SK-N-SH treated with all-trans-retinoic acid at 6 μM for 48 hours (cell line): ENCODE measurements around the gene COL4A1.

ENCODE experiments used
- ATAC-seq: fragments of 200-7000 bp; cut with Tn5 transposase; 3 replicates; pipeline ENCODE4 v1.9.1; 2020; ENCODE audit warnings: mild to moderate bottlenecking, moderate library complexity
- BACH2 ChIP-seq: fragments of 250-450 bp; sonication (Bioruptor Pico); IDR thresholded peaks from 2 replicates; pipeline ENCODE4 v1.9.0; 2021; ENCODE audit warnings: mild to moderate bottlenecking, borderline replicate concordance
- CSDC2 ChIP-seq: fragments of 250-450 bp; sonication (Bioruptor Pico); IDR thresholded peaks from 2 replicates; pipeline ENCODE4 v1.5.0; 2020; ENCODE audit warnings: mild to moderate bottlenecking, moderate library complexity
- ESRRG ChIP-seq: fragments of 250-450 bp; sonication (Bioruptor Pico); IDR thresholded peaks from 2 replicates; pipeline ENCODE4 v1.6.1; 2021; ENCODE audit warnings: mild to moderate bottlenecking
- GLIS3 ChIP-seq: fragments of 250-450 bp; sonication (Bioruptor Pico); IDR thresholded peaks from 2 replicates; pipeline ENCODE4 v1.5.0; 2020; ENCODE audit warnings: mild to moderate bottlenecking, moderate library complexity
- ISL1 ChIP-seq: fragments of 250-450 bp; sonication (Bioruptor Pico); IDR thresholded peaks from 2 replicates; pipeline ENCODE4 v2.1.2; 2022; ENCODE audit warnings: mild to moderate bottlenecking, moderate library complexity
- RARB ChIP-seq: fragments of 250-450 bp; sonication (Bioruptor Pico); IDR thresholded peaks from 2 replicates; pipeline ENCODE4 v1.8.0; 2021; ENCODE audit warnings: mild to moderate bottlenecking, moderate library complexity
- SNAI2 ChIP-seq: fragments of 250-450 bp; sonication (Bioruptor Pico); IDR thresholded peaks from 2 replicates; pipeline ENCODE4 v1.5.0; 2020; ENCODE audit warnings: mild to moderate bottlenecking, moderate library complexity
- TOX ChIP-seq: fragments of 250-450 bp; sonication (Bioruptor Pico); IDR thresholded peaks from 2 replicates; pipeline ENCODE4 v1.8.0; 2021; ENCODE audit warnings: mild to moderate bottlenecking, moderate library complexity, borderline replicate concordance
- ZC3H10 ChIP-seq: fragments of 250-450 bp; sonication (Bioruptor Pico); IDR thresholded peaks from 2 replicates; pipeline ENCODE4 v1.5.1; 2021; ENCODE audit warnings: mild to moderate bottlenecking, moderate library complexity
- ZFP3 ChIP-seq: fragments of 250-450 bp; sonication (Bioruptor Pico); IDR thresholded peaks from 2 replicates; pipeline ENCODE4 v1.5.0; 2020; ENCODE audit warnings: mild to moderate bottlenecking, moderate library complexity
- ZFP30 ChIP-seq: fragments of 450-650 bp; formaldehyde crosslinking; IDR thresholded peaks from 2 replicates; pipeline ENCODE4 v1.5.0; 2022; ENCODE audit warnings: mild to moderate bottlenecking, moderate library complexity
- ZNF565 ChIP-seq: fragments of 450-650 bp; formaldehyde crosslinking; conservative IDR thresholded peaks from 2 replicates; pipeline ENCODE4 v1.5.0; 2020; ENCODE audit warnings: low read depth, mild to moderate bottlenecking, moderate library complexity
- ZNF8 ChIP-seq: fragments of 450-650 bp; formaldehyde crosslinking; IDR thresholded peaks from 2 replicates; pipeline ENCODE4 v1.5.0; 2020; ENCODE audit warnings: mild to moderate bottlenecking, moderate library complexity
- TF ChIP-seq, protein P1 (sequence below): fragments of 250-450 bp; sonication (Bioruptor Pico); IDR thresholded peaks from 2 replicates; pipeline ENCODE4 v1.5.1; 2020; ENCODE audit warnings: low read depth, mild to moderate bottlenecking, moderate library complexity
- TF ChIP-seq, protein P2 (sequence below): fragments of 250-450 bp; sonication (Bioruptor Pico); IDR thresholded peaks from 2 replicates; pipeline ENCODE4 v1.8.0; 2020; ENCODE audit warnings: mild to moderate bottlenecking, moderate library complexity, borderline replicate concordance
- TF ChIP-seq, protein P3 (sequence below): fragments of 250-450 bp; sonication (Bioruptor Pico); IDR thresholded peaks from 2 replicates; pipeline ENCODE4 v1.5.0; 2020; ENCODE audit warnings: mild to moderate bottlenecking, moderate library complexity
- TF ChIP-seq, protein P4 (sequence below): fragments of 250-450 bp; sonication (Bioruptor Pico); IDR thresholded peaks from 2 replicates; pipeline ENCODE4 v1.5.1; 2021; ENCODE audit warnings: mild to moderate bottlenecking, moderate library complexity

Gene COL4A1

DNA sequence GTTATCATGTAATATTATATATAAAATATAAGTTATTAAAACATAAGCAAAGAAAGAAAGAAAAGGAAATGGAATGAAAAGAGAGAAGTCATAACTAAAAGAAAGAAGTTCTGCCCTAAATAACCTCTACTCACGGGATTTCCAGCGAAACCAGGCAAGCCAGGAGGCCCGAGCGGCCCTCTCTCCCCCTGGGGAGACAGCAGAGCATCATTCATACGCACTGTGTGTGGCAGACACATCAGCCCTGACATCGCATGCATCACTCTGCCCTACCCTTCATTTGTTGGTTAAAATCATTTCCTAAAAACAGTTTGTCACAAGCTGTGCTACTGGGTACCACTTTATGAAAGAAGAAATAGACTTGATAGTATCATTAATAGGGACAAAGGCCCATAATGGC, 95.2 kb downstream of the COL4A1 start (continued):
- TF ChIP-seq, protein P1, sequence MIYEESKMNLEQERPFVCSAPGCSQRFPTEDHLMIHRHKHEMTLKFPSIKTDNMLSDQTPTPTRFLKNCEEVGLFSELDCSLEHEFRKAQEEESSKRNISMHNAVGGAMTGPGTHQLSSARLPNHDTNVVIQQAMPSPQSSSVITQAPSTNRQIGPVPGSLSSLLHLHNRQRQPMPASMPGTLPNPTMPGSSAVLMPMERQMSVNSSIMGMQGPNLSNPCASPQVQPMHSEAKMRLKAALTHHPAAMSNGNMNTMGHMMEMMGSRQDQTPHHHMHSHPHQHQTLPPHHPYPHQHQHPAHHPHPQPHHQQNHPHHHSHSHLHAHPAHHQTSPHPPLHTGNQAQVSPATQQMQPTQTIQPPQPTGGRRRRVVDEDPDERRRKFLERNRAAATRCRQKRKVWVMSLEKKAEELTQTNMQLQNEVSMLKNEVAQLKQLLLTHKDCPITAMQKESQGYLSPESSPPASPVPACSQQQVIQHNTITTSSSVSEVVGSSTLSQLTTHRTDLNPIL (CRISPR knock-in tag): no peak
- TF ChIP-seq ZC3H10: no peak
- TF ChIP-seq, all 23 proteins: peak for 0

DNA sequence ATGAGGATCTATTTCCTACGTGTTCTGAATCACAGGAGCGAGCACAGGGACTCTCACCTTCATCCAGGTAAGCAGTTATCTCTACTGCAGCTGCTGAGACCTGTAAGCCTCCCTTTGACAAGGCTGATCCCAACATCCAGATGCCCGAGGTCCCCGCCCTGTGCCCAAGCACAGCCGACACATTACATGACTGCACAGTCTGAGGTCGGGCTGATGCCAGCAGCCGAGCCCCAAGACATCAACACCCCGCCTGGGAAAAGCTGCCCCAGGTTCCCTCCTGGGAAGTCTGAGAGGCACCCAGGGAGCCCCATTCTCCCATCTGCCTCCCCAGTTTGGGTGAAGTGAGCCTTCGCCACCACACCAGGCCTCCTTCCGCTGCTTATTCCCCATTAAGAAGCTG, 95.9 kb downstream of the COL4A1 start:
- TF ChIP-seq ZFP3 (CRISPR knock-in tag): no peak
- TF ChIP-seq, all 23 proteins: peak for 0
- ATAC-seq: no peak

DNA sequence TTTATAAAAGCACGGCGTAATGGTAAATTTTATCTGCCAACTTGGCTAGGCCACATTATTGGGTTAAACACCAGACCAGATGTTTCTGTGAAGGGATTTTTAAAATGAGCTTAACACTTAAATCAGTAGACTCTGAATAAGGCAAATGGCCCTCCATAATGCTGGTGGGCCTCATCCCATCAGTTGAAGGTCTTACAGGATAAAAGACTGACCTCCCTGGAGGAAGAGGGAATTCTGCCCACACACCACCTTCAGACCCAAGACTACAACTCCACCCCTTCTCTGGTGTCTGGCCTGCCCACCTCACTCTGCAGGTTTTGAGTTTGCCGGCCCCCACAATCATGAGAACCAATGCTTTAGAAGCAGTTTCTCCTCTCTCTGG, 96.4 kb downstream of the COL4A1 start:
- ATAC-seq: no peak

DNA sequence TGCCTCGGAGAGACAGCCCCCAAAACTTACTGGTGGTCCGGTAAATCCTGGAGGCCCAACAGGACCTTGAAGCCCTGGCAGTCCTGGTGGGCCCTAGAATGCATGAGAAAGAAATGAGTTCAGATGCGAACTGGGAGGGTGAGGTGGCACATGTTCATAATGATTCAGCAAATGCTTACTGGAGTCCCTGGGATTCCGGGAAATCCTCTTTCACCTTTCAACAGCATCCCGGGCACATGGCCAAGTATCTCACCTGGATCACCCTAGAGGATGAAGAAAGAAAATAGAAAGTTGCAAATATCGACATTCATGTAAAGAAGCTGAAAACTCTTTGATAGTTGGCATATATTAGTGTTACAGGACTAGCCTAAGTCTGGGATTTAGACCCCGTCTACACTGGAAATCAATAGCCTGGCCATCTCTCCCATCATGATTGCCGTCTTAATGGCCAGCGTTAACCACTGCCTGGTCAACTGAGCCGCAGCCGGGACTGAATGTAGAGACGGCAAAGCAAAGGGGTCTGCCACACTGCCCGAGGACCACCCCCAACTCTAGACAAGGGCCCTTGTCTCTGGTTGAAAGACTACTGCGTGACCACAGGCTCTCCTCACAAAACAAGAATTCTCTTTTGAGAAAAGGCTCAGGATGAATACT, 96.9 kb downstream of the COL4A1 start:
- no peak for ATAC-seq
- TF ChIP-seq GLIS3 (CRISPR knock-in tag) (no peak), TOX (CRISPR knock-in tag) (no peak), ISL1 (CRISPR knock-in tag) (no peak), BACH2 (CRISPR knock-in tag) (no peak), ESRRG (CRISPR knock-in tag) (no peak), RARB (CRISPR knock-in tag) (no peak), SNAI2 (CRISPR knock-in tag) (no peak), ZFP3 (CRISPR knock-in tag) (no peak), ZNF565 (CRISPR knock-in tag) (no peak), CSDC2 (no peak), ZNF8 (CRISPR knock-in tag) (no peak)
- TF ChIP-seq, protein P1 (CRISPR knock-in tag): no peak
- TF ChIP-seq, protein P2, sequence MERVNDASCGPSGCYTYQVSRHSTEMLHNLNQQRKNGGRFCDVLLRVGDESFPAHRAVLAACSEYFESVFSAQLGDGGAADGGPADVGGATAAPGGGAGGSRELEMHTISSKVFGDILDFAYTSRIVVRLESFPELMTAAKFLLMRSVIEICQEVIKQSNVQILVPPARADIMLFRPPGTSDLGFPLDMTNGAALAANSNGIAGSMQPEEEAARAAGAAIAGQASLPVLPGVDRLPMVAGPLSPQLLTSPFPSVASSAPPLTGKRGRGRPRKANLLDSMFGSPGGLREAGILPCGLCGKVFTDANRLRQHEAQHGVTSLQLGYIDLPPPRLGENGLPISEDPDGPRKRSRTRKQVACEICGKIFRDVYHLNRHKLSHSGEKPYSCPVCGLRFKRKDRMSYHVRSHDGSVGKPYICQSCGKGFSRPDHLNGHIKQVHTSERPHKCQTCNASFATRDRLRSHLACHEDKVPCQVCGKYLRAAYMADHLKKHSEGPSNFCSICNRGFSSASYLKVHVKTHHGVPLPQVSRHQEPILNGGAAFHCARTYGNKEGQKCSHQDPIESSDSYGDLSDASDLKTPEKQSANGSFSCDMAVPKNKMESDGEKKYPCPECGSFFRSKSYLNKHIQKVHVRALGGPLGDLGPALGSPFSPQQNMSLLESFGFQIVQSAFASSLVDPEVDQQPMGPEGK (CRISPR knock-in tag): no peak
- TF ChIP-seq, protein P3, sequence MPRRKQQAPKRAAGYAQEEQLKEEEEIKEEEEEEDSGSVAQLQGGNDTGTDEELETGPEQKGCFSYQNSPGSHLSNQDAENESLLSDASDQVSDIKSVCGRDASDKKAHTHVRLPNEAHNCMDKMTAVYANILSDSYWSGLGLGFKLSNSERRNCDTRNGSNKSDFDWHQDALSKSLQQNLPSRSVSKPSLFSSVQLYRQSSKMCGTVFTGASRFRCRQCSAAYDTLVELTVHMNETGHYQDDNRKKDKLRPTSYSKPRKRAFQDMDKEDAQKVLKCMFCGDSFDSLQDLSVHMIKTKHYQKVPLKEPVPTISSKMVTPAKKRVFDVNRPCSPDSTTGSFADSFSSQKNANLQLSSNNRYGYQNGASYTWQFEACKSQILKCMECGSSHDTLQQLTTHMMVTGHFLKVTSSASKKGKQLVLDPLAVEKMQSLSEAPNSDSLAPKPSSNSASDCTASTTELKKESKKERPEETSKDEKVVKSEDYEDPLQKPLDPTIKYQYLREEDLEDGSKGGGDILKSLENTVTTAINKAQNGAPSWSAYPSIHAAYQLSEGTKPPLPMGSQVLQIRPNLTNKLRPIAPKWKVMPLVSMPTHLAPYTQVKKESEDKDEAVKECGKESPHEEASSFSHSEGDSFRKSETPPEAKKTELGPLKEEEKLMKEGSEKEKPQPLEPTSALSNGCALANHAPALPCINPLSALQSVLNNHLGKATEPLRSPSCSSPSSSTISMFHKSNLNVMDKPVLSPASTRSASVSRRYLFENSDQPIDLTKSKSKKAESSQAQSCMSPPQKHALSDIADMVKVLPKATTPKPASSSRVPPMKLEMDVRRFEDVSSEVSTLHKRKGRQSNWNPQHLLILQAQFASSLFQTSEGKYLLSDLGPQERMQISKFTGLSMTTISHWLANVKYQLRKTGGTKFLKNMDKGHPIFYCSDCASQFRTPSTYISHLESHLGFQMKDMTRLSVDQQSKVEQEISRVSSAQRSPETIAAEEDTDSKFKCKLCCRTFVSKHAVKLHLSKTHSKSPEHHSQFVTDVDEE: no peak
- TF ChIP-seq, protein P4, sequence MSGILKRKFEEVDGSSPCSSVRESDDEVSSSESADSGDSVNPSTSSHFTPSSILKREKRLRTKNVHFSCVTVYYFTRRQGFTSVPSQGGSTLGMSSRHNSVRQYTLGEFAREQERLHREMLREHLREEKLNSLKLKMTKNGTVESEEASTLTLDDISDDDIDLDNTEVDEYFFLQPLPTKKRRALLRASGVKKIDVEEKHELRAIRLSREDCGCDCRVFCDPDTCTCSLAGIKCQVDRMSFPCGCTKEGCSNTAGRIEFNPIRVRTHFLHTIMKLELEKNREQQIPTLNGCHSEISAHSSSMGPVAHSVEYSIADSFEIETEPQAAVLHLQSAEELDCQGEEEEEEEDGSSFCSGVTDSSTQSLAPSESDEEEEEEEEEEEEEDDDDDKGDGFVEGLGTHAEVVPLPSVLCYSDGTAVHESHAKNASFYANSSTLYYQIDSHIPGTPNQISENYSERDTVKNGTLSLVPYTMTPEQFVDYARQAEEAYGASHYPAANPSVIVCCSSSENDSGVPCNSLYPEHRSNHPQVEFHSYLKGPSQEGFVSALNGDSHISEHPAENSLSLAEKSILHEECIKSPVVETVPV: no peak

More for the DNA sequence above, 96.4 kb downstream of the COL4A1 start:
- no peak for TF ChIP-seq CSDC2
- no peak for TF ChIP-seq ZC3H10
- TF ChIP-seq, protein P4: no peak
- no peak for TF ChIP-seq ZFP3 (CRISPR knock-in tag)
- TF ChIP-seq ZFP30 (CRISPR knock-in tag): no peak
